ENCODE measurements around the gene AMMECR1. TPM values are rescaled to one million over a fixed set of nuclear protein-coding genes. Genes with fewer than 3 reads are reported as not detected.
"Not testable (repeated sequence)": the region's sequence is repeated elsewhere in the genome, so short reads cannot be mapped to it uniquely, and the experiment has no call there.

AMMECR1 gene
- 1 to 10 TPM; 2.4 to 2.5 TPM for total RNA-seq
- long read RNA-seq, full-length matches to known transcripts: 4 of 5 reads
- long read RNA-seq, partial matches to known transcripts: 1 of 5 reads
- long read RNA-seq, other reads (novel, unspliced or antisense): 0 of 5 reads

GRCh38 chrX:110317820-110318663 lies at the start of gene AMMECR1:
TSS of gene AMMECR1 (minus strand) at chrX:110318085. CDS start at chrX:110318071, 14 bp downstream.
- ATAC-seq: peak; percentile 98 to 99
- intact Hi-C loops (cut with DNase I): no loop called here
- DNase-seq: peak; percentile 83

GRCh38 chrX:110363244-110363643 lies 45.4 kb upstream of the AMMECR1 start:
- no peak for DNase-seq
- ATAC-seq: no peak
- intact Hi-C loops (cut with DNase I): no loop called here

DNA sequence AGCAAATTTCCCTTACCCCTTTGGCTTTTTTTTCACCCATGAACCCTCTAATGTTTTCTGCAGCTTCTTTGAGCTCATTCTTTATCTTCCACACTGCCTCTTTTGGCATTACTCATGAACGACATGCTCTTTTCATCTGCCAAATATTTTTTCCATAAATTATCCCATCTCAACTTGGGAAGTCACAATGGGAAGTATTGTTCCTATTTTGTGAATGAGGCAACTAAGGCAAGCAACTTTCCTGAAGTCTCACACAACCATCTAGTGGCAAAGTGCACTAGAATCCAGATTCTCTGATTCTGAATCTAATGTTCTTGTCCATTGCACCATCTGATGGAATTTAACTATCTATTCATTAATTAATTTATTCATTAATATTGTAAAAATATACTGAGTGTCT lies 41.4 kb upstream of the AMMECR1 start:
- intact Hi-C loops (cut with DNase I): no loop called here

GRCh38 chrX:110358548-110358947 lies 40.7 kb upstream of the AMMECR1 start, which contains the start of gene RTL9:
TSS of gene RTL9 (plus strand) at chrX:110358848. CDS start at chrX:110450618, 91,770 bp downstream.
- intact Hi-C loops (cut with DNase I): no loop called here
- DNase-seq: no peak
- no peak for ATAC-seq

More for the DNA sequence above, 41.4 kb upstream of the AMMECR1 start:
- no peak for ATAC-seq
- DNase-seq: no peak

- intact Hi-C loops (cut with DNase I): no loop called here
- DNase-seq: peak; percentile 19
- peak; percentile 34 to 48 for ATAC-seq
Measured at GRCh38 chrX:110346681-110347080, 28.8 kb upstream of the AMMECR1 start.

DNA sequence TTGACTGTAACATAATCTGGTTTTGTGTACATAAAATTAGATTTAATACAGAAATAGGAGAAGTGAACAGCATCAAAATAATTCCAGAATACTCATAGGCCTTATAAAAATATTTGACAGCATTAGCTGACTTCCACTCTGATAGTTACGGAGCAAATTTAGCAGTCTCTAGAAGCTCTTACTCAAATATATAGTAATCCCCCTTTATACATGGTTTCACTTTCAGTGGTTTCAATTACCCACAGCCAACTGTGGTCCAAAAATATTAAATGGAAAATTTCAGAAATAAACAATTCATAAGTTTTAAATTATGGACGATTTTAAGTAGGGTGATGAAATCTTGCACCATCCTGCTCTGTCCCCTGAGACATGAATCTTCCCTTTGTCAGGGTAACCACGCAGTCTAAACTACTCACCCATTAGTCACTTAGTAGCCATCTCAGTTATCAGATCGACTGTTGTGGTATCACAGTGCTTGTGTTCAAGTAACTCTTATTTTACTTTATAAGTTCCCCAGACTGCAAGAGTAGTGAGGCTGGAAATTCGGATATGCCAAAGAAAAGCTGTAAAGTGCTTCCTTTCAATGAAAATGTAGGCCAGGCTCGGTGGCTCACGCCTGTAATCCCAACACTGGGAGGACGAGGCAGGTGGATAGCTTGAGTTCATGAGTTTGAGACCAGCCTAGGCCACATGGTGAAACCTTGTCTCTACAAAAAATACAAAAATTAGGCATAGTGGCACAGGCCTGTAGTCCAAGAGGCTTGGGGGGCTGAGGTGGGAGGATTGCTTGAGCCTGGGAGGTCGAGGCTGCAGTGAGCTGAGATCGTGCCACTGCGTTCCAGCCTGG lies 23.5 kb upstream of the AMMECR1 start:
- DNase-seq (no peak), ATAC-seq (no peak)
- intact Hi-C loops (cut with DNase I): no loop called here

DNA sequence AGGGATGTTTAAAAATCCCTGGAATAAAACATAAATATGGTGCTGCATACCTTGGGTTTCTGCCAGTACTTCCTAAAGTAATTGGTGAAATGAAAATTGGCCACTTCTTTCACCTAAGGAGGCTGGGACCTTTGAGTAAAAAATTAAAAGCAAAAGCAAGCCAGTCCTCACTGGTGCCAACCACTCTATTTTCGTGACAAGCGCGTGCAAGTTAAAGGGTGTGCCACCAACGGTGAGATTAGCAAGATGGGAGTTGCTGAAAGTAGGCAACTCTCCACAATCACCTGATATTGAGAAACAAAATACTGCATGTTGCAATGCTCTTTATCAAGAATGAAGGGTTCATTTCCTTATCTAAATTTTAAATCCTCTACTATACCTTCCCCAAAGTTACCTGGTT lies 21.1 kb upstream of the AMMECR1 start:
- intact Hi-C loops (cut with DNase I): no loop called here
- DNase-seq (no peak), ATAC-seq (no peak)

GRCh38 chrX:110333458-110333857 lies 15.6 kb upstream of the AMMECR1 start:
- ATAC-seq; DNase-seq; intact Hi-C loops (cut with DNase I): not testable (repeated sequence)

GRCh38 chrX:110331444-110332030 lies 13.7 kb upstream of the AMMECR1 start:
- no peak for ATAC-seq
- intact Hi-C loops (cut with DNase I): no loop called here

DNA sequence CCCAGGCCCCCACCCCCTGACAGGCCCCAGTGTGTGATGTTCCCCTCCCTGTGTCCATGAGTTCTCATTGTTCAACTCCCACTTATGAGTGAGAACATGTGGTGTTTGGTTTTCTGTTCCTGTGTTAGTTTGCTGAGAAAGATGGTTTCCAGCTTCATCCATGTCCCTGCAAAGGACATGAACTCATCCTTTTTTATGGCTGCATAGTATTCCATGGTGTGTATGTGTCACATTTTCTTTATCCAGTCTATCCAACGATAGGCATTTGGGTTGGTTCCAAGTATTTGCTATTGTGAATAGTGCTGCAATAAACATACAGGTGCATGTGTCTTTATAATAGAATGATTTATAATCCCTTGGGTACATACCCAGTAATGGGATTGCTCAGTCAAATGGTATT lies 10.7 kb upstream of the AMMECR1 start:
- intact Hi-C loops (cut with DNase I): loop anchor here in 1 of 2 donors (10.0 kb wide), 1 partner anchor 164 kb away; no protein-coding TSS in a partner anchor
- not testable (repeated sequence) for DNase-seq, ATAC-seq

More at GRCh38 chrX:110331444-110332030, 13.7 kb upstream of the AMMECR1 start:
- no peak for DNase-seq

- DNase-seq (no peak), ATAC-seq (no peak)
- intact Hi-C loops (cut with DNase I): loop anchor here in 1 of 2 donors (10.0 kb wide), 1 partner anchor 163 kb away; no protein-coding TSS in a partner anchor
Measured at GRCh38 chrX:110327336-110327735, 9.5 kb upstream of the AMMECR1 start.

DNA sequence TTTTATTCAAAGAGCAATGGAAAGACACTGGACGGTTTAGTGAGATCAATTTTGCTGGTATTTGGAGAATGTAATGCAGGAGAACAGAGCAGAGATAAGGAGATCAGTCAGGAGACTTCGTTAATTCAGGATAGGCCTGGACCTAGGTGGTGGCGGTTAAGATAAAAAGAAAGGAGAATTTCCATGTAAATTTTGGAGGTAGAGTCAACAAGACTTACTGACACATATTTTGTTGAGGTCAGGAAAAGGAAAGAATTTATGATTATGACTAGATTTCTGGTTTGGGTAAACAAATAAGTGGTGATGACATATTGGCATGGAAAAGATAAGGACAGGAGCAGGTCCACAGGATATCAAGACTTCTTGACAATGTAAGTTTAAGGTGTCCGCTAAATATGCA lies 8.8 kb upstream of the AMMECR1 start:
- ATAC-seq (no peak), DNase-seq (no peak)
- intact Hi-C loops (cut with DNase I): loop anchor here in 1 of 2 donors (10.0 kb wide), 1 partner anchor 162 kb away; no protein-coding TSS in a partner anchor

DNA sequence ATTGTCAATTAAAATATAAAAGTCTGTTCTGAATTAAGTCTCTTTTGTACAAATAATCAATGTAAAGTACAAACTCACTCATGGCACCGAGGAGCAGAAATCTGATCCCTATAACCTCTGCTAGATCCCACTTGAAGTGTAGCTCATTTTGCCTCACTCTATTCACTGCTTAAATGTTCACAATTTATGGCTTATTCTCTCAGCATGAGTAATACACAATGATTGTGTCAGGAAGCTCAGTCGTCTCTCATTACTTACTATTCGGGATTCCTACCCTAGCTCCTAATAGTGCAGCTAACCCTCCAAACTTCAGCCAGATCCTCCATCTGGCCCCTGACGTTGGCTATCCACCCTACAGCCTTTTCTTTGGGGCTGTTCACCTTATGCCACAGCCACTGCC lies 4.7 kb upstream of the AMMECR1 start:
- intact Hi-C loops (cut with DNase I): loop anchor here in 1 of 2 donors (10.0 kb wide), 1 partner anchor 158 kb away; no protein-coding TSS in a partner anchor
- ATAC-seq (no peak), DNase-seq (no peak)

DNA sequence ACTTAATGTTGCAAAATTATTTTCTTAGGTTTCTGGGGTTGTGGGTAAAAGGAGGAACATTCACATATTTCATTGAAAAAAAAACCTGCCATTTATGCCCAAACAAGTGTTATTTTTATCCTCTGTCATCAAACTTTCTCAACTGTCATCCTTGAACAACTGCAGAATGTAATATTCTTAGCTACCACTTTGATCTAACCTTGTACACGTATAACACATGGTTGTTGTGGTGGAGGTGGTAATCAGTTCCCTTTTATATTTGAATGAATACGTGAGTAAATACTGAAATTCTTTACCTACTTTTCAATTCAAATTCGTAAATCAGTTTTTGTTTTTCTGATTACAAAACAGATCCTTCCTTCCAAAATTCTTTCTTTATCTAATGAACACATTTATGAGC lies 3.8 kb upstream of the AMMECR1 start:
- no peak for ATAC-seq
- intact Hi-C loops (cut with DNase I): loop anchor here in 1 of 2 donors (10.0 kb wide), 1 partner anchor 157 kb away; no protein-coding TSS in a partner anchor
- no peak for DNase-seq

GRCh38 chrX:110321081-110321480 lies 3.2 kb upstream of the AMMECR1 start:
- intact Hi-C loops (cut with DNase I): loop anchor here in 1 of 2 donors (10.0 kb wide), 1 partner anchor 156 kb away; no protein-coding TSS in a partner anchor
- DNase-seq (no peak), ATAC-seq (no peak)

DNA sequence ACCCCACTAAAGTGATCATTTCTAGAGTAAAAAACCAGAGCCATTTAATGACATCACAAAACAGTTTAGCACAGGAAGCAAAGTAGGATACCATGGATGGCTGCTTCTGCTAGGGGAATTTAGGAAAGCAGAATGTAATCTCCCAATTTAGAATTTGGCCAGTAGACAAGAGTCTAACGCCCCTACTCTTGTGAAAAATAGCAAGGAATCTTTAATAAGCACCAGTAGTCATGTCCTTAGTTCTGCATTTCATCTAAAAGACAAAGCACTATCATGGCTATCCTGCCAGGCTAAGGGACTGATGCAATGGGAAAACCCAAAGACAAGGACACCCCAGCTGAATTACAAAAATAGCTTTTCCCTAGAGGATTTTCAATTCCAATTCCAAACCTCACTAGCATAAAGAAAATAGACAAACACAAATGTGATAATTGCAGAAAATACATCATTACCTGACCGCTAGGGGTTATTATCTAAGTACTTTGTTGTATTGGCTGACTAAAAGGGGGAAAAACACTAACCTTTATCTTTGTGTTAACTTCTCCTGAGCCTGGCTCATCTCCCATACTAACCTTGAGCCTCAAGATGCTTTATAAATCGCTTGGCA lies 2.6 kb upstream of the AMMECR1 start:
- no peak for ATAC-seq
- intact Hi-C loops (cut with DNase I): loop anchor here in 1 of 2 donors (10.0 kb wide), 1 partner anchor 156 kb away; no protein-coding TSS in a partner anchor
- no peak for DNase-seq

- DNase-seq: no peak
- intact Hi-C loops (cut with DNase I): no loop called here
- ATAC-seq: peak in 1 of 2 donors; percentile 34
Measured at GRCh38 chrX:110318664-110318968, 731 bp upstream of the AMMECR1 start.

DNA sequence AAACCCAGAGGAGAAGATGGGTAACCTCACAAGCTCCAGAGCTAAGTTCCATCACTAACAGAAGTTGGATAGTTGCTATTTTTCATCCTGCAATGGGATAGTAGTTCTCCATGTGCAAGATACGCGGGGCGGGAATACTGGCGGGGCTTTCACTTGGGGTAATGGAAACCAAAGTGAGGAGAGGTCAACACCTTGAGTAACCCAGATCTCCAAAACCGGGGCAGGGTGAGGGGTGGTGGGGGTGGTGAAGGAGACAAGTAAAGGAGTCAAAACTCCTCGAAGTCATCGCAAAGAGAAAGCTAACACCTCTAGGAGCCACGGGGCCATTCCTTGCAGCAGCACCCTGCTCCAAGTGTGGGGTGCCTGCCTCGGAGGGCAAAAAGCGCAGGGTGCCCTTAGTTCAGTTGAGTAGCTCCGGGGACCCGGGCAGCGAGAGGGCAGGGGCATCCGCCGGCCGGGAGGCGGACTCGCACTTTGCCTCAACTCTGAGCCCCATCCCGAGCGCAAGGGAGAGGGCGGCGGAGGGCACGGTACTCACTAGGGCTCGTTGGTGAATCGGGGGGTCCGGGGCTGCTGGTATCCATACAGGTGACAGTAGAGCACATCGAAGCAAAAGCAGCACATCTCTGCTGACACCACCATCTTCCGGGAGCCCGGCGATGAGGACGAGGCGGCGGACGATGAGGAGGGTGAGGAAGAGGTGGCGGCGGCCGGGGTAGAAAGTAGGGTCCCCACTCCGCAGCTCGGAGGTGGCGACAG lies 645 bp downstream of the AMMECR1 start:
- peak; percentile 51 to 67 for ATAC-seq
- peak; percentile 19 for DNase-seq
- intact Hi-C loops (cut with DNase I): no loop called here
